GM18519 (cell line): ENCODE measurements around the gene SLC25A20.

ENCODE experiments used
- ATAC-seq: cut with Tn5 transposase; IDR thresholded peaks from one replicate; pipeline ENCODE4 v1.9.1; 2021; ENCODE audit warnings: mild to moderate bottlenecking, moderate library complexity; ENCODE audit not compliant: unreplicated experiment, low FRiP score

SLC25A20 gene

DNA sequence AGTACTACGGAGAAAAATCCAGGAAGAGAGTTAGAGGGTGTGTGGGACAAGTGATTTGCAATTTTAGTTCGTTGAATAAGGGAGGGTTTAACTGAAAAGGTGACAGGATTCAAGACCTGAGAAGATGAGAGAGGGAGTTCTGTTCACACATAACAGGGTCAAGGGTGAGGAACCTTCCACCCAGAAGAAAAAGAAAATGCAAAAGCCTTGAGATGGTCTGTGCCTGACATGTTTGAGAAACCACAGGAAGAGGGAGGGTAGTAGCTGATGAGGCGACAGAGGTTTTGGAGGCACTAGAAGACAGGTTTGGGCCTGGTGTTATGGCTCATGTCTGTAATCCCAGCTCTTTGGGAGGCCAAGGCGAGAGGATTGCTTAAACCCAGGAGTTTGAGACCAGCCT is 591 bp upstream of the SLC25A20 start:
- ATAC-seq = no peak

DNA sequence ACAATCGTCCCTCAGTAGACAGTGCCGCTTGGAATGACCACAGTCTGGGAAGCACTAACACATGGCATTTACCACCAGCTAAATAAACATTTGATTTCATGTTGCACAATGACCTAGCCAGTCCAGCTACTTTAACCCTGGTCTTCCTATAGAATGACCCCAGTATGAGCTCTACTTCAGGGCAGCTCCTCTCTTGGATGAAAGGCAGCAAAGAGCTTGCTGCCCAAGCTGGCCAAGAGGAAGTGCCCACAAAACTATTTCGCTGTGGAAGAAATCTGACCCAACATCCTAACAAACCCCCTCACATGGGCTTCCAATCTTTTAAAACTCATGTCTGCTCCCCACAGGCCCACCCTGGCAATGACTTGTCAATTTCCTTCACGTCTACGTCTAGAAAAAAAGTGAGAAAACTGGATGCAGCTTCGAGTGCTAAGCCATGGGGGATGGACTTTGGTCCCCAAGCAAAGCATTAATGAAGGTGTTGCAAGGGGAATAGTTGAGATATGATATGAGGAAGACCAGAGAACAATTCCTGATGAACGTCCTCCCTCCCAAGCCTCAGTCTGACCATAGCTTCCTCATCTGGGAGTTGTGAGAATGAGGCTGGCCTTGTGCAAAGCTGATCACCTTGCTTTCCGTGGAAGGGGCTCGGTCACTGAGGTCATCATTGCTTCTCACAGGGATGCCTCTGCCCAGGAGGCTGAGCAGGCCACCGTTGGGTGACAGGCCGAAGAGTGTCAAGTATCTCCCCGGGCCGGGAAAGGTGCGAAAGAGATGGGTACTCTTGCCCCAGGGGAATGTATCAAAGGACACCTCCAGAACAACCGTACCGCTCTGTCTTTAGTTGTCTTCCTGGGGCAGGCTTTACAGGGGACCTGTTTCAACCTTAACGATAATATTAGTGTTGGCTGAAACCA is 964 bp downstream of the SLC25A20 start:
- ATAC-seq = no peak

DNA sequence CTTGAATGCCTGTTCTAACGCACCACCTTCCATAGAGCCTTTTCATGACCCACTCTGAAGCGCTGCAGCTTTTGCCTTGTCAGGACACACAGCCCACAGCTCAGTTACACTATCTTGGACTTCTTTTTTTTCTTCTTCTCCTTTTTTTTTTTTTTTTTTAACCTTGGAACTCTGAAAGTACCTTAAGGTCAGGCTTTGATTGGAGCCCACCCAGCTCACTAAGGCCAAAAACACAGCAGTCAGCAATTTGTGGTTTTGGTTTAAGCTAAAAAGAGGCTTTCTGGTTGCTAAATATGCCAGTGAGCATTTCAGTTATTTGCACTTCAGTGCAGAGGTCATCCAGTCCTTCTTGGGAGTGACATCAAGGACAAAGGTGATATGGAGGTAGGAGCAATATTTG is 1.7 kb downstream of the SLC25A20 start:
- ATAC-seq = no peak

DNA sequence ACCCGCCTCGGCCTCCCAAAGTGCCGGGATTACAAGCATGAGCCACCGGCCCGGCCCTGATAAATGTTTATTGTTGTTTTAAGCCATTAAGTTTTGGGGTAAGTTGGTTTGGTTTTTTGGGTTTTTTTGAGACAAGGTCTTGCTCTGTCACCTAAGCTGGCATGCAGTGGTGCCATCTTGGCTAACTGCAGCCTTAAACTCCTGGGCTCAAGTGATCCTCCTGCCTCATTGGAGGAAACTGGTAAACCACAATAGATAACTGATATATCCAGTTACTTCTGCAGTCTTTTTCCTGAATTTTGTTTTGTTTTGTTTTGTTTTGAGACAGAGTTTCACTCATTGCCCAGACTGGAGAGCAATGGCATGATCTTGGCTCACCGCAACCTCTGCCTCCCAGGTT is 4.2 kb downstream of the SLC25A20 start:
- no peak for ATAC-seq

DNA sequence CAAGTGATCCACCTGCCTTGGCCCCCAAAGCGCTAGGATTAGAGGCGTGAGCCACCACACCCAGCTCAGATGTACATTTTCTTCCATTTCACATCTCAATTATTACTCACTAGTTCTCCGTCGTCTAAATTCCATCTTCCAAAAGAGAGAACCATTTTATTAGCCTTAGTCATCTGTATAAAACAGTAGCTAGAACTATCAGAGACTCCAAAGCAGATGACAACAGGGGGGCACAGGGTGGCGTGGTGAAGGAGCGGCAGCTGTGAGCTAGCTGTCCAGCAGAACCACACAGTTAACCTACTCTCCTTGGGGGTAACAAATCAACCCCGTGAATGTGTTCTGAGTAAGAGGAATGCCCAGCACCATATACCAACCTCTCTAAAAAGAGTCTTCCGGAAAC is 7.1 kb downstream of the SLC25A20 start:
- no peak for ATAC-seq

DNA sequence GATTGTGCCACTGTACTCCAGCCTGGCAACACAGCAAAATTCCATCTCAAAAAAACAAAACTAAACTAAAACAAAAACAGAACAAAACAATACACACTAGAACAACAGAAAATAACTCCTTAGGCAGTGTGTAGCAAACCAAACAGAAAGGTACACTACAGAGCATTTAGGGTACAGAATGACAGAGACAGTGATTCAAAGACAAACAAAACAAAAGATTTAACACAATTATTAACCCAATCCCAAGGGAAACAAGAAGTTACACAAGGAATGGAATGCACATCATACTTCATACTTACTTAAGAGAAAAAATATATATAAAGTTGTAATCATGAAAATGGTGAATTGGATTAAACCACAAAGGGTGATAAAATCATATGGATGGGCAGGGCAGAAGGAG is 12.9 kb downstream of the SLC25A20 start:
- ATAC-seq = no peak

DNA sequence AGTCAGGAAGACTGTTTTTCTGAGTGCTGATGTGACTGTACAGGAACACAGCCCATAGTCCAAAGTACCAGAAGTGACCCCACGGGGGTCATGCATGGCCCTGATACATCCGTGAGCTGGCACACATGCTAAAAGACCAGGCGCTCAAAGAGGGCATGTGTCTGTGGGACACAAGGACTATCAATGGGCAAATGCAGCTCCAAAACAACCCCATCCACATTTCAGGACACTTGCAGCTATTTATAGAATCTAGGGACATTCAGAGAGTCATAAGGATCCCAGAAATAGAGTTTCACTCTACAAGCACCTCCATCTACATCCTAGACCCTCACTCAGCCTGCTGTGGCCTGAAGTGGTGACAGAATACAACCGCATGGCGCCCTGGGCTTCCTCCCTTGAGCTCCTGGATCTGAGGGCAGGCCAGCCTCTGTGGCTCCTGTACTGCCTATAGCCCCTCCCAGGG is 17.0 kb downstream of the SLC25A20 start:
- no peak for ATAC-seq

DNA sequence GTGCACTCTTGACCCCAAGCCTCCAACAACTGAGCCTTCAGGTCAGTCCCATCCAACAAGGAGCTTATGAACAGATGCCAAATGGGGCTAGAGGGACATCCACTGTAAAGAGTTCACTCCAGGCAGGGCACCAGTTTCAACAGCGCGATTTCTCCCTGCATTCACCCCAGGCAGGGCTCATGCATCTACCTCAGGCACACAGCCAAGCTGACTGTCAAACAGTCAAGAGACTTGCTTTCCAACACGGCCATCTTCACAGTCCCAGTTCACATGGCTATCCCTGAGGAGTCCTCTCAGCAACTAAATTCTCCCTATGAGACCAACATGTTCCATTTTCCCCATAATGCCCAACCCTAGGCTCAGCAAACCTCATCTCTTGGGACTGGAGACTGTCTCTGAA is 17.7 kb downstream of the SLC25A20 start:
- ATAC-seq = no peak

DNA sequence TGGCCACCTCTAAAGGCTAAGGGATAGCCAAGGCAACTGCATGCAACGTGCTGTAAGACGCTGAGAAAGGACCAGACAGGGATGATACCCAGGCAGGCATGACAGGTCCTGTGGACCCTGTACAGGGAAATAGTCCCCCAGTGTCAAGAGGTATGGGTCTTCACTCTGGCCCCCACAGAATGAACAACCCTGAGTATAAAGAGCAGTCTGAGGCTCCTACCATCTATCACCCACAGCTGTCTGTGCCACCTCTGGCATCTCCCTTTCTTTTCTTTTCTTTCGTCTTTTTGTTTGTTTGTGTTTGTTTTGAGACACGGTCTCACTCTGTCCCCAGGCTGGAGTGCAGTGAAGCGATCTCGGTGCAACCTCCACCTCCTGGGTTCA is 18.7 kb downstream of the SLC25A20 start:
- no peak for ATAC-seq

DNA sequence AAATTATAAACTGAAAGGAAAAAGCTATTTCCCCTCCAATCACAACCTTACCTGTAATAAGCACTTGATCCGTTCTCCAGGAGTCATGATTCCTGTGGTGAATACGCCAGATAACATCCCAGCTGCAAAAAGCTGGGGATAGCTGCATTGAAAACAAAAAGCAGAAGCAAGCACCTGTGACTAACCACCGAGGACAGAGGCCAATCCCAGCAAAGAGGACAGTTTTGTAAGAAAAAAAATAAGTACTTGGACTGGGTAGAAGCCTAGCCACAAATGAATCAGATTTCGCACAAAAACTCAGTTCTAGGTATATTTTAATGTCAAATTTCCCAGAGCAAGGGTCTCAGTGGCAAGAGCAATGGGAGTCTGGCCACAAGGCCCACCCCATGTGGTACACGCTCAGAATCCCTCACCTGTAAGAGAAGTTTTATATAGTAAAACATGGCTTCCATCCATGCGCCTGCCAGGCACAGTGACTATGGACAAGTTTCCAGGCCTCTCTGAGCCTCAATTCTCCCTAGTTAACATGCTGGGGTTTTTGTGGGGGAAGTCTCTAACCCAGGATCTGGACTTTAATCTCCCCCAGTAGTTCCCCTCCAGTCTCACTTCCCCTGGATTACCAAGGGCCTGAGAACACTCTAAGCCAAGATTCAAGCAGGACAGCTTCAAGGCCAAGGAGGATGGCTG is 19.2 kb downstream of the SLC25A20 start:
- no peak for ATAC-seq

DNA sequence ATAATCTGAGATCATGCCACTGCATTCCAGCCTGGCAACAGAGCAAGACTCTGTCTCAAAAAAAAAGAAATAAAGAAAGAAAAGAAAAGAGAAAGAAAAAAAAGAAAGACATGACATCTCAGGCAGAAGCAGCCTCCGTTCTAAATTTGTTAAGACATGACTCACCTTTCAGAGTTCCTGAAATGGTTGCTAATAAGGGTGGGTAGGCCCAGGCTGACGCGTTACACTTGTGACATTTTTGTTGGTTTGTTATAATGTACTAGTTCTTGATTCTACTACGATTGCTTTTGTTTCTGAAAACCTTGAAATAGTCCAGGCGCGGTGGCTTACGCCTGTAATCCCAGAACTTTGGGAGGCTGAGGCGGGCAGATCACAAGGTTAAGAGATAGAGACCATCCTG is 21.0 kb downstream of the SLC25A20 start:
- no peak for ATAC-seq

DNA sequence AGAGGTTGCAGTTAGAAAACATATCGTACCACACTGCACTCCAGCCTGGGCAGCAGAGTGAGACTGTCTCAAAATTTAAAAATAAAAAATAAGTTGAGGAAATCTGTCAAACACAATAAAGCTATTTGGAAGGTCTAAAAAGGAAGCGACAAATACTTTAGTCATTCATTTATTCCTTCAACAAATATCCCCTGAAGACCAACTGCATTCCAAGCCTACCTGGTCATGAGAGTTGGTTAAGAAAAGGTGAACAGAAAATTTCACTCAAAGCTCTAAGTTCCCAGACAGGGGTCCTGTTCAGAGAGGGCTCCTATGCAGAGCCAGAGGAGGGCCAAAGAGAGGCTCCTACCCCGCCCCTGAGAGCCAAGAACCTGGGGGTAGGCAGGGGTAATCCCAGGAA is 35.6 kb downstream of the SLC25A20 start:
- no peak for ATAC-seq

DNA sequence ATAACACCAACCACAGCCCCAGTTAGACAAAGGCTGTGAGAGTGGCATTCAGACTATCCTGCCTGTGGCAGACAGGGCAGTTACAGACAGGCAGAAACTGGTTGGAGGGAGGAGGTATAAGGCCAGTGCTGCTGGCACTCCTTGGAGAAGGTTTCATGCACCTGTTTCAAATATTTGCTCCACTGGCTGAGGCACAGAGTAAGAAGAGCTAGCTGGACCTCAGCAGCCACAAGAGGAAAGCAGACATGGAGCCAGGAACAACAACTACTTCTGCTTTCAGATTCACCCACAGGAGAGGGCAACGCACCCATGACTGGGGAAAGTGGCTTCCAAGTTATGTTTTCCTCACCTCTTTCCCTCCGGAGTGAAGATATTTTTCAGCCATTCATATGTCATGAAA is 39.5 kb downstream of the SLC25A20 start:
- no peak for ATAC-seq

DNA sequence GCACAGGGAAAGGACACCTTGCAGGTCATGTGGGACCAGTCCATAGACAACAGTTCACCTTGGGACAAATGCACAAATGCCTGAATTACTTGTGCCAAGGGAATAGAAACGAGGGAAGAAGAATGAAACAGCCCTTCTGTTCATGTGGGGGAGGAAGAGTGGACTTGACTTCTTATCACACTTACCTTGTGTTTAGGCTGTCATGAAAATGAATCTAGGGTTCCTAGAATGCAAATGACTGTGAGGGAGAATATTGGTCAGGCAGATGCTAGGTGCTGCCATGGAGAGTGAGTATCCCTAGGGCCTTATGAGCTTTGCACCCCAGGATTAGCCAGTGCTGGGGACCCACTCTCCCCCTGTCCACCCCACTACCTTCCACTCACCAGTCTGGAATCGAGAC is 40.0 kb downstream of the SLC25A20 start:
- ATAC-seq = no peak

DNA sequence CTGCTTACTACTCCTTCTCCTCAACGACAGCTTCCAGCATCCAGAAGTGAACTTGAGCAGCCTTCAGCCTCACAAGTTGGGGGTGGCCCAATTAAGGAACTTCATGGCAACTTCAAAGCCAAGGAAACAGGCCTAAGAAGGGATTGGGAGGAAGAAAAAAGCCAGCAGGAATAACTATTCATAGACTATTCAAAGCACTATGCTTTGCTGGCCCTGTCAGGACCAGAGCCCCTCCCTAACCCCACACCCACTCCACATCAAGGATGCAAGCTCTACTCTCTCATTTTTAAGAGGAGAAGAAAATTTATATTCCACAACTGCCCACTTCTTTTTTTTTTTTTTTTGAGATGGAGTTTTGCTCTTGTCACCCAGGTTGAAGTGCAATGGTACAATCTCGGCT is 41.0 kb downstream of the SLC25A20 start:
- ATAC-seq = no peak

DNA sequence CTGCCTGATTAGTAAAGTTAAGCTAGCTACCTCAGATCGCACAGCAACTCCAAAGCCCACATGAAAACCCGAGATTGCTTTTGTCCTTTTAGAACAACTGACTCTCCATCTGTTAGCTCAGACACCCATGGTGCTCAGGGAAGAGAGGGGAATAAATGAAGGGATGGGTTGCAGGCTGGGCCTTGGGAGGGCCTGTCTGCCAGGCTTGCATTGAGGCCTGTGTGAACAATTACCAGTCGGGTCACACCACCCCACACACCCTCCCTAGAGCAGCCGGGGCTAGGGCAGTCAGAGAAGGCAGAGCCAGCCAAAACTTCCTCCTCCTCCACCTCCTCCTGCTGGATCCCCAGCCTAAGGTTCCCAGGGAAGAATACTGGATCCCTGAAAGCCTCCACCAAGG is 42.2 kb downstream of the SLC25A20 start:
- ATAC-seq = no peak

DNA sequence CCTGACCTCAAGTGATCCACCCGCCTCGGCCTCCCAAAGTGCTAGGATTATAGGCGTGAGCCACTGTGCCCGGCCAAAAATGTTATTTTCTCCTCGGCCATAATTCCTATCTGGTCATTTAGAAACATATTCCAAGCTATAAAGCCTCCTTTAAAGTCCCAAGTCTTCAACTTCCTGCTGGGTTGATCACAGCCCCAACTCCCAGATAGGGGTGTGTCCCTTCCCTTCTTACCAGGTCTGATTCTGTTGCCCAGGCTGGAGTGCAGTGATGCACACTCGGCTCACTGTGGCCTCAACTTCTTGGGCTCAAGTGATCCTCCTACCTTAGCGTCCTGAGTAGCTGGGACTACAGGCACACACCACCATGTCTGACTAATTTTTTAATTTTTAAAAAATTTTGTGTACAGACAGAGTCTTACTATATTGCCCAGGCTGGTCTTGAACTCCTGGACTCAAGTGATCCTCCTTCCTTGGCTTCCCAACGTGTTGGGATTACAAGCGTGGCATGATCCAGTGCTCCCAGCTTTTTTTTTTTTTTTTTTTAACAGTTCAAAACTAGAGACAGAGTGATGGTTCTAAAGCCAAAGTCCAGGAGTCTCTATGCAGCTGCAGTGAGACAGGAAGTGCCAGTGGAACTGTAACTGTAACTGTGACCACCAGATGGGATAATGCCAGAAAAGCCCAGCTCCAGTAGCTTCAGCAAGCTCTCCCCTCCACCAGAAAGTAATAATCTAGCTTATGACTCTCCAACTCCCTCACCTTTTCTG is 42.8 kb downstream of the SLC25A20 start:
- no peak for ATAC-seq

DNA sequence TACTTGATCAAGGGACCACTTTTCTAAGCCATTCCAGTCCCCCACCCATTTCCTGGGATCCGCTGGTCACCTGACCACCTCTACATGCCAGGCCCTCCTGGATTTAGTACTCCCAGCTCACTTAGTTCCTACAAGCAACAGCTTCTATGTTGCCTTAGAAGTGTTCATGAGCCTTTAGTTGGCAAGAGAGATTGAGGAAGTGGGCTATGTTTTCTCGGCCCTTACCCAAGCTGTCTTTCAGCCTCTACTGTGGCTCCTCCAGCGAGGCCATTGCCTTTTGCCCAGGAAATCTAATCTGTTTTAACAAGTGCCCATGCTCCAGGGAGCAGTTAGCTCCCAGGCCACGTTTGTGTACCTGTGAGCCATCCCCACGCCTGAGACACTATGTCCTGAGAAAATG is 46.5 kb downstream of the SLC25A20 start:
- no peak for ATAC-seq

DNA sequence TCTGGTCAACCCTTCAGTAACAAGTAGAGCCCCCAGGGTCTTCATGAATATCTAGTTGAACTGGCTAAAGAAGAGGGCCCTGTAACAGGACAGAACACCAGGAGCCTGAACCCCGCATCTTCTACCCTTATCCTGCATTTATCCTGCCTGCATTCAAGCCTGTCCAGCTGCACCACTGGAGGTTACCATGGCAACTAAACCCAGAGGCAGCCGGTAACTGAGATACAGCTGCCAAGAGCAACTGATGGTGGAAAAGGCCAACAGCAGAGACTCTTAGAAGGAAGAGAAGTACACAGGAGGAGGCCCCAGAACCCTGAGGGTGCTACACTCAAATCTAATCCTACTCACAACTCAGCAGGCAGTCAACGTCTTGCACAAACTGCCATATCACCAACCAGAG is 47.3 kb downstream of the SLC25A20 start:
- ATAC-seq = no peak

DNA sequence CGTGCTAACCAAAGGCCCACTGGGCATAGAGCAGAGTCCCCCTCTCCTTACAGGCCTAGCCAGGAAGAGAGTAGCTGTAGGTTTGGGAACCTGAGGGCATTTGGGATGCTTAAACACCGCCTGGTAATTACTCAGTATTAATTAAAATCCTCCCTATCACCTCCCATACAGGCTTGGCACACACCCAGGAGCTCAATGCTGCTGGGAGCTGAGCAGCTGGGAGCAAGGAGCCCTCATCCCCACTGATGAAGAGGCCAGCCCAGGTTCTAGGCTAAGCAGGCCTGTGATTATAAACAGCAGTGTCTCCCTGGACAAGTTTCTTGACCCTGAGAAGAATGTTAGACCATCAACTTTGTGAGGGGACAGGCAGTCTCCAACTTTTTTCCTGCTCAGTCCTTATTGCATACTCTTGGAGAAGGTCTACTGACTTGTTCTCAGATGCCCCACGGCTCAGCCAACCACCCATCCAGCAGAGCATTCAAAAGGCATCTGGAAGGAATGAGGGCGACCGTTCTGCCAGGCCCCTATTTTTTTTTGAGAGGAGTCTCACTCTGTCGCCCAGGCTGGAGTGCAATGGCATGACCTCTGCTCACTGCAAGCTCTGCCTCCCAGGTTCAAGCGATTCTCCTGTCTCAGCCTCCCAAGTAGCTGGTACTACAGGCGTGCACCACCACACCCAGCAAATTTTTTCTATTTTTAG is 49.7 kb downstream of the SLC25A20 start:
- ATAC-seq = no peak
